ENCODE data around the gene AIPL1. TPM values are rescaled to one million over a fixed set of nuclear protein-coding genes. Genes with fewer than 3 reads are reported as not detected.

AIPL1 gene
- total RNA-seq, 1 experiment from 2014 or later: not detected

DNA sequence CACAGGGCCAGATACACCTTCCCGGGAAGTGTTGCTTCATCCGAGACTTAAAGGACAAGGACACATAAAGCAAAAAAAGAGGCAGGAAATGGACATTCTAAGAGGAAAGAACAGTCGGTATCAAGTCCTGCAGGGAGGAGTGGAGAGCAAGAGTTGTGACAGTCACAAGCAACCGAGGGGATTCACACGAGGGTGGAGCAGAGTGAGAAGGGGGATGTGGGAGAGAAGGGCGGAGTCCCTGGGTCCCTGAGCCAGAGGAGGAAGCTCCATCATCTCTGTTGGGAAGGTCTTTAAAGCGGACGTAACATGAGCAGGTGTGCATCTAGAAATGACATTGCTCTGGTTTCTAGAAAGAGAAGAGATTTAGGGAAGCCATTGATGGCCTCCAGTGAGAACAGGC, 47.1 kb downstream of the AIPL1 start:
- Histone ChIP-seq H3K4me1 (ENCODE audit: control insufficient read depth, insufficient read depth, low read length) (no peaks in the 10 kb centered on the region), H3K4me3 (ENCODE audit: low read depth in 2 of 2, low read length in 2 of 2) (no peak overlapping the region), H3K9me3 (ENCODE audit: control insufficient read depth, insufficient read depth, low read depth, low read length) (no peaks in the 10 kb centered on the region), H3K27me3 (ENCODE audit: control insufficient read depth, insufficient read depth, low read length) (no peaks in the 10 kb centered on the region; the same call in 1 of the 2 replicates), H3K36me3 (ENCODE audit: control insufficient read depth, insufficient read depth, low read length) (no peaks in the 10 kb centered on the region), H3K27ac (ENCODE audit: low read length) (no peak overlapping the region)
- POLR2A ChIA-PET: no interaction called here
- in situ Hi-C loops (cut with HindIII; ENCODE audit: low pct_unique_long_range_greater_than_20kb, low sequenced_read_pairs) (no loop called here), intact Hi-C loops (cut with micrococcal nuclease; ENCODE audit: unreplicated experiment) (no loop called here)
- no peak for TF ChIP-seq SIN3A (IDR thresholded peaks at IDR 0.05; ENCODE audit: borderline replicate concordance, insufficient read depth, low read depth, low read length)
- no peak for TF ChIP-seq POLR2AphosphoS5 (IDR thresholded peaks at IDR 0.05; ENCODE audit: low read depth, low read length)
- TF ChIP-seq, protein P1, sequence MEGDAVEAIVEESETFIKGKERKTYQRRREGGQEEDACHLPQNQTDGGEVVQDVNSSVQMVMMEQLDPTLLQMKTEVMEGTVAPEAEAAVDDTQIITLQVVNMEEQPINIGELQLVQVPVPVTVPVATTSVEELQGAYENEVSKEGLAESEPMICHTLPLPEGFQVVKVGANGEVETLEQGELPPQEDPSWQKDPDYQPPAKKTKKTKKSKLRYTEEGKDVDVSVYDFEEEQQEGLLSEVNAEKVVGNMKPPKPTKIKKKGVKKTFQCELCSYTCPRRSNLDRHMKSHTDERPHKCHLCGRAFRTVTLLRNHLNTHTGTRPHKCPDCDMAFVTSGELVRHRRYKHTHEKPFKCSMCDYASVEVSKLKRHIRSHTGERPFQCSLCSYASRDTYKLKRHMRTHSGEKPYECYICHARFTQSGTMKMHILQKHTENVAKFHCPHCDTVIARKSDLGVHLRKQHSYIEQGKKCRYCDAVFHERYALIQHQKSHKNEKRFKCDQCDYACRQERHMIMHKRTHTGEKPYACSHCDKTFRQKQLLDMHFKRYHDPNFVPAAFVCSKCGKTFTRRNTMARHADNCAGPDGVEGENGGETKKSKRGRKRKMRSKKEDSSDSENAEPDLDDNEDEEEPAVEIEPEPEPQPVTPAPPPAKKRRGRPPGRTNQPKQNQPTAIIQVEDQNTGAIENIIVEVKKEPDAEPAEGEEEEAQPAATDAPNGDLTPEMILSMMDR (IDR thresholded peaks at IDR 0.05): no peak
- TF ChIP-seq, protein P2, sequence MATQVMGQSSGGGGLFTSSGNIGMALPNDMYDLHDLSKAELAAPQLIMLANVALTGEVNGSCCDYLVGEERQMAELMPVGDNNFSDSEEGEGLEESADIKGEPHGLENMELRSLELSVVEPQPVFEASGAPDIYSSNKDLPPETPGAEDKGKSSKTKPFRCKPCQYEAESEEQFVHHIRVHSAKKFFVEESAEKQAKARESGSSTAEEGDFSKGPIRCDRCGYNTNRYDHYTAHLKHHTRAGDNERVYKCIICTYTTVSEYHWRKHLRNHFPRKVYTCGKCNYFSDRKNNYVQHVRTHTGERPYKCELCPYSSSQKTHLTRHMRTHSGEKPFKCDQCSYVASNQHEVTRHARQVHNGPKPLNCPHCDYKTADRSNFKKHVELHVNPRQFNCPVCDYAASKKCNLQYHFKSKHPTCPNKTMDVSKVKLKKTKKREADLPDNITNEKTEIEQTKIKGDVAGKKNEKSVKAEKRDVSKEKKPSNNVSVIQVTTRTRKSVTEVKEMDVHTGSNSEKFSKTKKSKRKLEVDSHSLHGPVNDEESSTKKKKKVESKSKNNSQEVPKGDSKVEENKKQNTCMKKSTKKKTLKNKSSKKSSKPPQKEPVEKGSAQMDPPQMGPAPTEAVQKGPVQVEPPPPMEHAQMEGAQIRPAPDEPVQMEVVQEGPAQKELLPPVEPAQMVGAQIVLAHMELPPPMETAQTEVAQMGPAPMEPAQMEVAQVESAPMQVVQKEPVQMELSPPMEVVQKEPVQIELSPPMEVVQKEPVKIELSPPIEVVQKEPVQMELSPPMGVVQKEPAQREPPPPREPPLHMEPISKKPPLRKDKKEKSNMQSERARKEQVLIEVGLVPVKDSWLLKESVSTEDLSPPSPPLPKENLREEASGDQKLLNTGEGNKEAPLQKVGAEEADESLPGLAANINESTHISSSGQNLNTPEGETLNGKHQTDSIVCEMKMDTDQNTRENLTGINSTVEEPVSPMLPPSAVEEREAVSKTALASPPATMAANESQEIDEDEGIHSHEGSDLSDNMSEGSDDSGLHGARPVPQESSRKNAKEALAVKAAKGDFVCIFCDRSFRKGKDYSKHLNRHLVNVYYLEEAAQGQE (IDR thresholded peaks at IDR 0.05; ENCODE audit: insufficient read depth in 1 of 2, low read depth in 2 of 2, low read length in 1 of 2): no peak
- no peak for TF ChIP-seq TCF7L2 (IDR thresholded peaks at IDR 0.05; ENCODE audit: low read depth, low read length)
- ATAC-seq (no peak), DNase-seq (ENCODE audit: low read depth, low spot score) (no peak)
- CTCF ChIA-PET: no interaction called here
- no TSS peak for BruUV-seq (replicated peaks)

DNA sequence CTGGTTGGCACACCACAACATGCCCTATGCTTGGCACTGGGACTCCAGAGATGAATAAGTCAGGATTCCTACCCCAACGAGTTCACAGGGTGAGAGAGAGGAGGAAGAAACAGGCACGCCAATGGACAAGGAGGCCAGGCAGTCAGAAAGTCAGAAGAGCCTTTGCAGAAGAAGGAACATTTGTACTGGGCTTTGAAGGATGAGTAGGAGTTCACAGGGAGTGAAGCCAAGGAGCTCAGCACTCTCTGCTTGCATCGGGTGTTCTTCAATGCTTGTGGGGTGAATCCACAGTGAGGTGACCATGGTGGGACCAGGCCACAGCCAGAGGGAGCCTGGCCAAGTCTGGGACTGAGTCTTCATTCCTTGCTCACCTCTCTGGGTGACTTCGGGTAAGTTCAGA, 47.5 kb downstream of the AIPL1 start:
- no peaks in the 10 kb centered on the region for H3K4me1 ChIP-seq (ENCODE audit: control insufficient read depth, insufficient read depth, low read length)
- H3K9me3 ChIP-seq (ENCODE audit: control insufficient read depth, insufficient read depth, low read depth, low read length): no peaks in the 10 kb centered on the region
- H3K36me3 ChIP-seq (ENCODE audit: control insufficient read depth, insufficient read depth, low read length): no peaks in the 10 kb centered on the region
- CTCF ChIA-PET: no interaction called here
- no peaks in the 10 kb centered on the region for H3K27me3 ChIP-seq (ENCODE audit: control insufficient read depth, insufficient read depth, low read length)
- no peak overlapping the region for H3K4me3 ChIP-seq (ENCODE audit: low read depth in 2 of 2, low read length in 2 of 2)
- ATAC-seq (no peak), DNase-seq (ENCODE audit: low read depth, low spot score) (no peak)
- BruUV-seq (replicated peaks): no TSS peak
- intact Hi-C loops (cut with micrococcal nuclease; ENCODE audit: unreplicated experiment) (no loop called here), in situ Hi-C loops (cut with HindIII; ENCODE audit: low pct_unique_long_range_greater_than_20kb, low sequenced_read_pairs) (no loop called here)
- POLR2A ChIA-PET: no interaction called here
- TF ChIP-seq, protein P1 (IDR thresholded peaks at IDR 0.05): no peak
- TF ChIP-seq POLR2AphosphoS5 (IDR thresholded peaks at IDR 0.05; ENCODE audit: low read depth, low read length) (no peak), SIN3A (IDR thresholded peaks at IDR 0.05; ENCODE audit: borderline replicate concordance, insufficient read depth, low read depth, low read length) (no peak), TCF7L2 (IDR thresholded peaks at IDR 0.05; ENCODE audit: low read depth, low read length) (no peak)
- TF ChIP-seq, protein P2 (IDR thresholded peaks at IDR 0.05; ENCODE audit: insufficient read depth in 1 of 2, low read depth in 2 of 2, low read length in 1 of 2): no peak
- no peak overlapping the region for H3K27ac ChIP-seq (ENCODE audit: low read length)
